Middle frontal gyrus (tissue), 1 donor: Measurements from ENCODE around the gene RUNX2.
"Not testable (repeated sequence)": the region's sequence is repeated elsewhere in the genome, so short reads cannot be mapped to it uniquely, and the experiment has no call there.

Source experiments
- DNase-seq: peaks from one replicate; pipeline ENCODE4 v3.0.0-alpha.2; 2015; ENCODE audit warnings: low spot score; ENCODE audit errors: extremely low spot score

The RUNX2 gene

DNA sequence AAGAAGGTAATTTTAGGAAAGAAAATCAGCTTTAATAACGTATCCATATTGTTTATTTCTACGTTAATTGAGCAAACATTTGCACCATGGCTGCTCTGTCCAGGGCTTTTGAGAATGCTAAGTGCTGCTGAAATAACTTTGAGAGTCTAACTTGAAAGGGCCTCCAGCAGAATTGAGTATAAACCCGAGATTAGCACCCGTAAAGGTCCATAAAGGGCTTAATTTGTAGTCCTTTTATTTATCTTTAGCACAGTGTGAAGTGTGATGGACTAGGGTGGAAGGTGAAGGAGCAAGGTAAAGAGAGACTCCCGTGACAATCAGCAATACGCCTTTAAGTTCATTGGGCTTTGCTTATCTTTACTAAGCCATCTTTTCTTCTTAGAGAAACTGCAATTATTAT lies 127.3 kb downstream of the RUNX2 start:
- DNase-seq = no peak

DNA sequence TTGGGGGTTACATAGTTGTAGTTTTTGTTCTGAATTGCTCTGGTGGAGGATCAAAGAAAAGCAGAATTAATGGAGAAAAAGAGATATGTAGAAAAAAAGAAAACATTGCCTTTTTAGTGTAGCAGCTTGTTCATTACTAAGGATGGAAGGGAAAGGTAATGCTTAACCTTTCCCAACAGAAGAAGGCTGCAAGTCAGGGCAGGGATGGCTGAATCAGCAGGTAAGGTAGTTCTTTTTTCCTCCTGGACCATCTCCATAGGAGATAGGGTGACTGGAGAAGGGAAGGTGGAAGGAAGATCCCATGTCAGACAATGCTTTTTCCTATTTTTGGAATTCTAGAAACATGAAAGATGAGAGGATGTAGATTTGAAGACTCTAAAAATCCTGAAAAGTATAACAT lies 129.0 kb downstream of the RUNX2 start:
- no peak for DNase-seq

DNA sequence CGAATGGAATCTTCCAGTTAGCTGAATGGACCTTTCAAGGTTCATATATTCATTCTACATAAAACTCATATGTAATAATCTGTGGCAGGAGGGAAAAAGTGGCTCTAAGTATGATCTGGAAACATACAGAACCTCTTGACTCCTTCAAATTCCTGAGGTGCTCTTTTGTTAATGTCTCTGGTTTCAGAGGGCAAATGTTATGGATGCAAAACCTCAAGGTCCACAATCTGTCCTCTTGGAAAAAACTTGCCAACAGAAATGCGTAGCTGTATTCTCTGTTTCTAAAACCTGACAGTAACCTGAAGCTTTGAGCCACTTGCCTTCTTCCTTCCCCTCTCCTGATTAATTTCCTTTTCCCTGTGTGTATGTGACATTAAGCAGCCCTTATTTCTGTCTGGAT lies 130.5 kb downstream of the RUNX2 start:
- DNase-seq = no peak

DNA sequence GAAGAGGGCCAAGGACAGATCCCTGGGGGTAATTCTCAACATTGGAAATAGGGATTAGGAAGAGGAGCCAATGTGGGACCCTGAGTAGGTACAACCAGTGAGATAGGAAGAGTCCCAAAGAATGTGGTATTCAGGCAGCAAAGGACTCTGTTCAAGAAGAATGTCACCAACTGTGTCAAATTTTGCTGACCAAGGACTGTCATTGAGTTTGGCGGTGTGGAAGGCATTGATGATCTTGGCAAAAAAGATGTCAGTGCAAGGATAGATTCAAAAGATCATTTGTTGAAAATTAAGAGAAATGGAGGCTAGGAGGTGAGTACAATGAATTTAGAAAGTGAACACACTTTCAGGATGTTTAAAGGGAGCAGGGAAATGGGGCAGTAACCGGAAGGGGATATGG lies 132.0 kb downstream of the RUNX2 start:
- DNase-seq = no peak

DNA sequence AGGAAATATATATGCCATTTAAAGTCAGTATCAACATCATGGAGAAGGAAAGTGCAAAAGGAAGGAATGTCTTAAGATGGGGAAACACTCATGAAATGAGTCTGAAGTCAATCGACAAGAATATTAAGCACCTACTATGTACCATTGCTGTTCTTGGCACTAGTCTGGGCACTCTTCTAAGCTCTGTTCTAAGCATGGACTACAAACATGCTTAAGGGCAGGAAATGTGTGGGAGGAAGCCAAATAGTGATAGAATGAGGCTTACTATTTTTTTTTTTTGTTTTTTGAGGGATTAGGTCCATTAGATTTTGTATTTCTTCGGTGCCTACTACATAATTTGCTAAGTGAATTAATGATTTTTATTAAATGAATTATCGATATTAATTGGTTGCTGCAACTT lies 133.4 kb downstream of the RUNX2 start:
- no peak for DNase-seq

DNA sequence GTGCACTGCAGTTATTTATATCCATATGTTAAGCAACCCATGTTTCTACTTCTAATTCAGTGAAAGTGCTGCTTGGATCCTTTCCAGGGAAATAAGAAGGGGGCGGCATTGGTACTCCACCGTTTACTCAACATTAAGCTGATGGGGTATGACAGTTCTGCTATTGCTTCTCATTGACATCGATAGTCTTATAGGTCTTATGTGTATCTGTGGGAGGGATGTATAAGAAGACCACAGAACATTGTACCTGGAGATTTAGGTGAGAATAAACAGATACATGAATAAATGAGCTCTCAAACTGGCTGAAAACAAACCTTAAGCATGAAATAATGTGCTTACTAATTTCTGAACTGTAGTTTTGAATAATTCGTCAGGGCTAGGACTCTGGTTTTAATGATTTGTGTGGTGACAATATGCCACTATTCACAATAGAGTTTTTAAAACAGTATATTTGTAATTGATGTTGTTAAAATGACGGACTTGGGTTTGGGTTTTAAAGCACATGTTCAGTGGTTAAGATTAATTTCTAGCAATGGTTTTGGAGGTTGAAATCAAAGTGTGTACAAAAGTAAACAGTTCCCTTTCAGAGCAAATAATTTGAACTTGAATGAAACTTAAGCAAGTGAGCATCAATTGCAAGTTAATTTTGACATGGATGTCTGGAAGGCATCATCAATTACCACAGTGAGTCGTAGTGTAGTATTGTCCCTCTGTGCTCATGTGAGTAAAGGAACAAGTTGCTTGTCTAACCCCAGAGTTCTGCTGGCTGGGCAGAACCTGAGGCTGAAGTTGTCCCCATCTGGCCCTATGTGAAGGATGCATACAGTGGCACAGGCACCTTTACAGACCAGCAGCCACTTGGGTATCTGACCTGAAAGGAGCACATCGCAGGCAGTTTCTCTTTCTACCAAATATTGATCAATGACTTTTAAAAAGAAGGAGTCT lies 134.3 kb downstream of the RUNX2 start:
- no peak for DNase-seq

DNA sequence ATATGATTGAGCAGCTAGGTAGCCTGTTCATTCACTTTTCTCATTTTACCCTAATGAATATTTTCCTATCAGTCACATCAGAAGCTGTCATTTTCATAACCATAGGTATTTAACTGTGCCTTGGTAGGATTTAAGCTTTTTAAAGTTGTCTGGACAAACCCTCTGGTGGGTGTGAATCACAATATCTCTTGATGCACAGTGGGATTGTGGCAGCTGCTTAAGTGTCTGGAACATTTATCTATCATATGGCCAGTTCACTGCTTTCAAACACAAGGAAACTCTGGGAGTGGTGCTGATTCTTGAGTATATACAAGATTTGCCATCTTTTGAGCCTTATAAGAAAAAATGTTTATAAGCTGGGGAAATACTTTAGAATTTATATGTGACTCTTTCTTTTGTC lies 136.6 kb downstream of the RUNX2 start:
- no peak for DNase-seq

DNA sequence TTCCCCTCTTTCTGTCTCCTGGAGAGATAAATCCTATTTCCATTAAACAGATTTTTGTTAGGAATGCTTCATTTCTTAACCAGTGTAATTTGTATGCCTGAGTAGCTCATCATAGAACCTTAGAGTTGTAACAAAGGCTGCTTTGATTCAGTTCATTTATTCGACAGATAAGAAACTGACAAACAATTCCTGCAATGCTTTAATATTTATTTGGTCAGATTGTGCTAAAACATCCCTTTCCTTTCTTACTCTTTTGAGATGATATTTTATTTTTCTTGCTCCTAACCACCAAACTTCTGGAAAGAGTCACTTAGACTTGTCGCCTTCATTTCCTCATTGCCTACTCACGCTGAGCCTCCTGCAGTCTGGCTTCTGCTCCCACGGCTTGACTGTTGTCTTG lies 138.6 kb downstream of the RUNX2 start:
- DNase-seq = no peak

DNA sequence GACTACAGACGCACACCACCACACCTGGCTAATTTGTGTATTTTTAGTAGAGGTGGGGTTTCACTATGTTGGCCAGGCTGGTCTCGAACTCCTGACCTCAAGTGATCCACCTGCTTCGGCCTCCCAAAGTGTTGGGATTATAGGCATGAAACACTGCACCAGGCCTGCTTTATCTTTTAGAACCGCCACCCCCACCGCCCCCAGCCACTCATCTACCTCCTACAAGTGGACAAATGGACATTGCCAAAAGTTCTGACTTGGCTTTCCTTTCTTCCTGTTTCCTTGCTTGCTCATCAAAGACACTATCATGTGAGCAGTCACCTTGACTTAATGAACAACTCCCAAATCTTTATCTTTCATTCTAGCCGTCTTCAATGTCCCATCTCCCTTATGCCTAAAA lies 139.3 kb downstream of the RUNX2 start:
- DNase-seq = not testable (repeated sequence)

DNA sequence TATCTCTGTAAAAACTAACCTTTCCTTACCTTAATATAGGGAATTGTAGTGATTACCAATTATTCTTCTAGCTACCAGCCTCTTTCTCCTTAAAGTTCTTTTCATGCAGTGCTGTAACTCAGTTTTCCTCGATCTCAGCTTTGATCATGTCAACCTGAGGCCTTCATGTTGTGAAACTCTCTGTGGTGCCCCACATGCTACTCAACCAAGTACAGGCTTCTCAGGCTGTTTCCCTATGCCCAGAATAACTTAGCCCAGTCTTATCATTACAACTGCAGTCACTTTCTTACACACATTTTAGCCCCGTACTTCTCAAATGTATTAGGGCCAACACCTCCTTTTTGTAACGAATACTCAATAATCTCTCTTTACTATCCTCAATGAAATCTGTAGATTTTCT lies 139.7 kb downstream of the RUNX2 start:
- no peak for DNase-seq

DNA sequence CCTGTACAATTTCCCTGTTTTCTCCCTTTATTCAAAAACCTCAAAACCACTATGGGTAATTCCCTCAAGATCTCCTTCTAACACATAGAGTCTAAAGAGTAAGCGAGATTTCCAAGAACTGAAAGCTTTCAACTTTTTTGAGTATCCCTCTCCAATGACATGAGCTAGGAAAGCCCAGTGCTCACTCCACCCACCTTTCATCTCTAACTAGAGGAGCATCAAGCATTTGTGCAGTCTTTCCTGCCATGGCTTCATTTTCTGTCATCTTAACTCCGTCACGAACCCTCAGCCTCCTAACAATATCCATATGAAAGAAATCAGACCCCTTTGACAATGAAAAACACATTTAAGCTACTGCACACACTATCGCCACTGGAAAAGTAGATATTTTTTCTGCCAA lies 141.5 kb downstream of the RUNX2 start:
- no peak for DNase-seq

DNA sequence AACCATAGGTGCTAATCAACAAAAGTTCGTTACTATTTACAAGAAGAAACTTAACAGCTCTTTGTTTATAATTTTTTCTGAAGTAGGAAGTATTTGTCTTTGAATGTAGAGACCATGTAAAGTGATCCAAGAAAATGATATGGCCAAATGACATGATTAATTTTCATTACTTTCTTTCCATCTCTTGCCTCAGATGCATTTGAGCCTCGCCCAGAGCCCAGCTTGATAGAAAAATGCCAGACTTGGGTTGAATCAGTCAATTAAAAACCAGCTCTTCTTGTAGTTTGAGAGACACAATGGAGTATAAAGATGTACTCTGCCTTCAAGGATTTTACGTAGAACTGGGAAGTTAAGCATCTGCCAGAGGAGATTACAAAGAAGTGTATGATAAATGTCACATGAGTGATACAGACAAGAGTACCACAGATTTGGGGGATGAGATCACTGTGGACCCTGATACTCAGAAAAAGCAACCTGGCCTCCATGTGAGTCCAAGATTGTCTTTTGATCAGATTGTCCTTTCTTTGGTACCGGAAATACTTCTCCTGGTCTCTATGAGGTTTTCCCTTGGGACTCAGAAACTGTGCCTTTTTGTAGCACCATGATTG lies 142.1 kb downstream of the RUNX2 start:
- no peak for DNase-seq

DNA sequence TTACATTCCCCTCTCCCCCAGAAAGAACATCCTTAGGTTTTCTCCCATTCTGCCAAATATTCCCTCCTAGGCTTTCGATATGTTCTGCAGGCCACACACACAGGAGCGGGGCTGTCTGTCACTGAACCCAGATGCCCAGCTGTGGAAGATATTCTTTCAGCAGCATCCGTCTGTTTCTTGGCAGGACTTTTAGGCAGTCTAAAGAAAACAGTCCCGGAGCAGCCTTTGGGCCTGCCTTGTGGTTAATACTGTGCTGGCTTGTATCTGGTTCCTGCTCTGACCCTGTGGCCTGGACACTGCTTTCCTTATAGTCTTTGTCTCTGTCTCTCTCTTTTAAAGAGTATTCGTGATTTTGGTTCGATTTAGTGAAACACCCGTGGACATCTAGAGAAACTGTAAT lies 144.3 kb downstream of the RUNX2 start:
- no peak for DNase-seq

DNA sequence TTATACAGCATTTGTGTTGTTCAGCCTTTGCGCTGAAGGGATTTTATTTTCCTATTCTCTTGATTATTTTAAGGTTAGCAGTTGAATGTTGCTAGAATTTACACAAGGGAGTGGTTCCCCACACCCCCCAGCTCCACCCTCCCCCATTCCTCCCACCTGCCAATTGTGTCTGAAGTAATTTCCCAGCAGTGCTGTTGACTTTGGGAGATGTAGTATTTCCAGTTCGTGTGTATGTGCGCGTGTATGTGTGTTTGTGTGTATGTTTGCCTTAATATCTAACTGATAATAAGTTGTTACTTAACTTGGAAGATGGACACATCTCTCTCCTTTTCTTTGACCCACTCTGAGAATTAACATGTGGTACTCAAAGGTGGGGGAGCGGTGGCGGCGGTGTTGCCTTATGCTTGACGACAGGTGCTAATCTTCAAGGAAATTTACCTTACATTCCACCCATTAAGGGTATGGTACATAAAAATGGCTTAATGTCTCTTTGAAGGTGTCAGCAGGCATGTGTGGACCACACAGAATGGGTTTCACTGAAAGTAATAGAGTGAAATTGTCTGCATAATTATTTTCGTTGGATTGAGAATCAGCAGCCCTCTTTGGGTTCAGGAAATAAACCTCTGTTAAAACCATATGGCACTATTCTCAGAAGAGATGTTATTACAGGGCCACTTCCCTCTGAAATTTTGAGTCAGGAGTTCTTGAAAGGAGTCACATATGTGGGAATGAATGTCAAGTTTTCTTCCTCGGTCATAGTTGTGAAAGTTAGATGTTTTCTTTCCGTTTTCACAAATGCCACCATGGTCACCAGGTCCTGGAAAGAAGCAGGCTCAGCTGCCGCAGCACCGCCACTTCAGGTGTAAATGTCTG lies 145.2 kb downstream of the RUNX2 start:
- no peak for DNase-seq

DNA sequence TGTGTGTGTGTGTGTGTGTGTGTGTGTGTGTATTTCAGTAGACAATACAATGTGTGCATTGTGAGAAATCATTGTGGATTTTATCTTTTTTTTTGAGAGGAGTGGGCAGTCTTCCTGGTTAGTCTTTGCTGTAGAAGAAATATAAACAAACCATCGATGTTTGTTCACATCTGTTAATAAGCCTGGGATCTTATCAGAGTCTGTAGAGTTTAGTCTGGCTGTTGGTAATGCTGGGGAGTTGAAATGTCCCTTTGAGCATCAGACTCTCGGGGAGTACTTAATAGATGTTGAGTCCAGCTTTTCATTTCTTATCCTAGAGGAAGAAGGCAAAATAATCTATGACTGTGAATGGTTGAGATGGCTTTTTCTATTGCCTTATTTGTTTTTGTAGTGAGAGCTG lies 146.2 kb downstream of the RUNX2 start:
- no peak for DNase-seq

DNA sequence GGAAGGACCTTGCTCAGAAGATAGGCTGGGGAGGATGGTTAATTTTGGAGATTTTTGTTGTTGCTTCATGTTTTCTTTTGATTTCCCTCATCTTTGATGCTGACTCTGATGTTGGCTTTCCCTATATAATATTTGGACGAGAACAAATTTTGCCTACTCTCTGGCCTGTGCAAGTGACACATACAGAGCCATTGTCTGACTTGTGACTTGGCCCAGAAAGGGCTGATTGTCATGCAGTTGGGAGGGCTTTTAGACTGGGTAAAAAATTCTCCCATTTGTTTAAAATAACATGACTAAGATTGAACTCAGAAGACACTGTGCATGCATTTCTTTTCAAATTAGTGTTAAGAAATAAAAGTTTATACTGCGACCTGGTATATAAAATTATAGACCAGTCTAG lies 148.2 kb downstream of the RUNX2 start:
- DNase-seq = no peak

DNA sequence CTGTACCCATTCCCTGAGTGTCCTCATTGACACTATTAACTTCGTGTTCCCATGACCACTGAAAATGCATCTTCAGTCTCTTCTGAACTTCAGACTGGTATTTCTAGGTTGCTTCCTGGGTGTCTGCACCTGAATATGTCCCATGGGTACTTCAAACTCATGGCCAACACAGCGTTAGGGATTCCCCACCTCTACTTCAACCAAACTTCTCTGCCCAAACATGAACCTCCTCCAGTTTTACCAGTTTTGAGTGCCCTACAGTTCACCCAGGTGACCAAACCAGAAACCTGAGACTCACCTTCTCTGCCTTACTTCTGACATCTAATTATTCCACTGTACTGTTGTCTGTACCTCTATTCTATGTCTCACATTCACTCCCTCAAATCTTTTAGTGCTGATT lies 149.1 kb downstream of the RUNX2 start:
- DNase-seq = no peak

DNA sequence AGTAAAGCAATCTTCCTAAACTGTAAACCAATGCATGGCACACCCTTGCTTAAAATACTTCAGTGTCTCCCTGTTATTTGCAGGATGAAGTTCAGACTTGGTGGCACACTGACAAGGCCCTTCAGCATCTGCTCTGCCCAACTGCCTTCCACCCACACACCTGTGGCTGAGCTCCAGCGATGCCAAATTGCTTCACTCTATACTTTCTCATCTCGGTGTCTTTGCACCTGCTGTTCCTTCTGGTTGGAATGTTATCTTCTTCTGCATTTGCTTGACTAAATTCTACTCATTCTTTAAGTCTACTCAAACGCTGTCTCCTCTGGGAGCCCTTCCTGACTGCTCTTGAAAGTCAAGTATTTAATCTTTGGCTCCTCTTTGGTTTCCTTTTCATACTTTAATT lies 149.7 kb downstream of the RUNX2 start:
- no peak for DNase-seq

DNA sequence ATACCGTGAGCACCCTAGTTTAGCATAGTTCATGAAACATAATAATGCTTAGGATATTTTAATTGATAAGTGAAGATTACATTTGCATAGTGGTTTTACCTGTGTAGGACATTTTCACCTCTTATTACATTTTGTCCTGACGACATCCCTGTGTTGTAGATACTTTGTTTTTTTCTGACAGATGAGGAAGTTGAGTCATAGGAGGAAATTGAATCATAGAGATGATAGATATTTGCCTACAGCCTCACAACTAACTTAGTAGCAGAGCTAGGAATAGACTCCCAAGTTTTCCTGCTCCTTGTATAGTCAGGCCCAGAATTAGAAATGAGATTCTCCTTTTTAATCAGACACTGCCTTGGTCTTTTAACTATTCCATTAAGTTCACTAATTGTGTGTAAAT lies 150.1 kb downstream of the RUNX2 start:
- DNase-seq = no peak

DNA sequence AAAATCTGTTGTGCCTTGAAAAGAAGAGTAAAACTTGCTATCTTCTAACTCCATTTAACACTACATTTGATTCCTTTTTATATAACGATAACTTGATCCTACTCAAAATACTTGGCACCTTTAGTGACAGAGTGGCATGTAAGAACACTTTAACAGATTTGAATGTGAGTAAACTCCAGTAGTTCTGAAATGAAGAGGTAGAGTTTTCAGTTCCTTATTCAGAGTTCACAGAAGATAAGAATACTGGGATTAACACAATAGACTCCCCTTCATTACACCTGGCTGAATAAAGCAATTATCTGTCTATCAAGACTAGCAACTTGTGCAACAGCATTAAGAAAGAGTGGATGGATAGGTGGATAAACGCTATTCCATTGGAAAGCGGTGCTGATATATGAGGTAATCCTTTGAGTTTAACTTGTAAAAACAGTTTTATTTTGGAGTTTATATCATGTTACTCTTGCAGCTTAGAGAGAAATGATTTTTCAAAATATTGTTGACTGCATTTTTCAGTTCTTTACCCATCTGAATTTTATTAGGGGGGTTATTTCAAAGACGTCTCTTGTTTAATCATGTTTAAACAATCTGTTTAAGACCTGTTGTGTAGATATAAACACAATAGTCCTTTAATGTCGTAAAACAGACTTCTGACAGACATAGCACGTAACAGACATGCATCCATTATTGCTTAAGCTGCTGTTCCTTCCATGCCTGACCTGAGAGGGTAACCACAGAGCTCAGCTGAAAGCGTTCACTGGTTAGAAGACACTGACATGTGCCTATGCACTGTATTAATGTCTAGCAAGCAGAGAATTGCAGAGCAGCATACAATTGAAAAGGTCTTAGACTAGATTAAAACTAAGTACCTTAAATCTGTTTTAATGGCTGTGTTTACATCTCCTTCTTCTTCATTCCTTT lies 152.0 kb downstream of the RUNX2 start:
- no peak for DNase-seq
